Mucosa of descending colon (tissue), 3 donors: ENCODE results near the gene GPR27. TPM values are rescaled to one million over a fixed set of nuclear protein-coding genes. Genes with fewer than 3 reads are reported as not detected.

ENCODE experiments used
- ATAC-seq: fragments of 200-7000 bp; cut with Tn5 transposase; one replicate; pipeline ENCODE4 v1.9.1; 2020; ENCODE audit warnings: mild to moderate bottlenecking, moderate library complexity
- DNase-seq, 3 donors: peaks; one replicate each; pipeline ENCODE4 v3.0.0-alpha.2; 2020
- H3K36me3 ChIP-seq: fragments of 200-600 bp; one replicate; pipeline ENCODE4 v1.8.0; 2021; ENCODE audit warnings: low read depth, mild to moderate bottlenecking
- H3K4me1 ChIP-seq: fragments of 200-600 bp; one replicate; pipeline ENCODE4 v1.8.0; 2021; ENCODE audit warnings: low read depth, mild to moderate bottlenecking
- H3K4me3 ChIP-seq: fragments of 200-600 bp; one replicate; pipeline ENCODE4 v1.8.0; 2021; ENCODE audit warnings: mild to moderate bottlenecking
- H3K9me3 ChIP-seq: fragments of 200-600 bp; one replicate; pipeline ENCODE4 v1.8.0; 2021; ENCODE audit warnings: mild to moderate bottlenecking
- CTCF ChIP-seq: fragments of 200-600 bp; IDR thresholded peaks from one replicate; pipeline ENCODE4 v1.8.0; 2022; ENCODE audit warnings: antibody characterized with exemption, mild to moderate bottlenecking
- intact Hi-C, 2 donors: fragments of 100-400 bp; cut with DNase I in 1 of 2; cut with micrococcal nuclease in 1 of 2; formaldehyde crosslinking; loops; one replicate each; pipeline versions ENCODE4 v1.11.0 to v1.11.1; 2022; cut with DNase I, micrococcal nuclease
- total RNA-seq, 3 donors: library from RNA; stranded (reverse); fragmentation: NEBNext Ultra II Directional in 2 of 3; extraction: Animal tissue kit (Norgen Biotek cat#: 25700) in 2 of 3; gene quantifications; one replicate each; pipeline versions ENCODE4 v1.2.1 to v1.2.4, GENCODE V29; 2021 to 2023
- donor health status: DM: no; HTN: no; CAD: no; lungs with moderate emphysema.
- donor health status: DM: no; HTN: no; CAD: no.
- donor health status: DM: no; HTN: yes; CAD: no.

GPR27 gene
- total RNA-seq, 3 donors from 2014 or later = 0.14 to 2.1 (median 0.39) TPM

DNA sequence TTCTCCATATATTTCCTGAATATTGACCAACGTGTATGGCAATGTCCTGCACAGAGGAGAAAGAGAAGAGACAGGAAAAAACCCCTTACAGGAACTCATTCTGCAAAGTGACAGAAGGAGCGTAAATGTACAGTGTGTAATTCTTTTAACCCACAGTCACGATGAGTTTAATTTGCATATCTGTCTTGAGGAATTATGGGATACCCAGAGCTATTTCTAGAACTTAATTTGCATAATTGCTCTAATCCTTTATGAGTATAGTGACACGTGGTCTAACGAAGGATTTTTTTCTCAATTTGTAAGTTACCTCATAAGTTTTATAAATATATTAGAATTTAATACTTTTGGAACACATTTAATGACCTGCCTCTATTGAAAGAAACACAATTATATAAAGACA lies 9.8 kb downstream of the GPR27 start:
- TF ChIP-seq CTCF = no peak
- no peak overlapping the region for H3K4me3 ChIP-seq

DNA sequence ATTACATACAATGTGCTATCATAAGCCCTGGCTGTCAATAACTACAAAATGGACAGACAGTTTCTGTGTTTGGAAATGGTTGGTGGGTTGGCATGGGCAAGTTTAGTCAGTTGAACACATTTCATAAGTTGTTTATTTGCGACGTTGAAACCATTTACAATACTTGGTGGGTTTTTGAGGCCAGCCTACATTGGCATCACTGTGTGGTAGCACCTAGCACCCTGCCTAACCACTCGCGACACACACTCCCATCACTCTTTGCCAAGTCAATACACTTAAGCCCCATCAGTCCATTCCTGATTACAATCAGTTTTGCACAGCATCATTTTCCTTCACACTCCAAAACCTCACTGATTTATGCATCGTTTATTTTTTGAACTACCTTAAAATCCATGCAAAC lies 17.5 kb downstream of the GPR27 start:
- H3K9me3 ChIP-seq = no peaks in the 10 kb centered on the region
- ATAC-seq (no peak), DNase-seq (no peak)
- H3K36me3 ChIP-seq = no peaks in the 10 kb centered on the region
- intact Hi-C loops = no loop called here
- H3K4me1 ChIP-seq = no peaks in the 10 kb centered on the region
- H3K4me3 ChIP-seq = no peak overlapping the region
- no peak for TF ChIP-seq CTCF

More for the DNA sequence above, 9.8 kb downstream of the GPR27 start:
- Histone ChIP-seq H3K36me3 (no peaks in the 10 kb centered on the region), H3K4me1 (no peaks in the 10 kb centered on the region), H3K9me3 (no peaks in the 10 kb centered on the region)
- ATAC-seq (no peak), DNase-seq (no peak)
- intact Hi-C loops = no loop called here

DNA sequence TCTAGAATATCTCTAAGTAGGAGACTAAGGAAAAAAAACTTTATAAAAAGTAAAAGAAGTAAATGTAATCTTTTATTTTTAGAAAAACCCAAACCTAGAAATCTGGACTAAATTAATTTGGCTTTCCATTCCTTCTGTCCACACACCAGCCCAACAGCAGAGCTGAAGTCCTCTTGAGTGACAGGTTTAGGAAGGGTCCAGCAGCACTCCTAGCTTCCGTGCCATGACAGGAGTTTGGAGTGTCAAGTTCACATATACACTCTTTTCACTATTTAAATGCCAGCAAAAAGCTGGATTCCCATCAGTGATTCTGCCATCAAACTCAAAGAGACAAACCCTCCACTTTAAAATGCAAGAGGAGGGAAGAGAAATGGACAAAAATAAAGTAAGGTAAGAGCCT lies 18.2 kb downstream of the GPR27 start:
- Histone ChIP-seq H3K36me3 (no peaks in the 10 kb centered on the region), H3K4me1 (no peaks in the 10 kb centered on the region), H3K4me3 (no peak overlapping the region), H3K9me3 (no peaks in the 10 kb centered on the region)
- no peak for ATAC-seq
- no peak for TF ChIP-seq CTCF
- DNase-seq = no peak
- intact Hi-C loops = no loop called here

DNA sequence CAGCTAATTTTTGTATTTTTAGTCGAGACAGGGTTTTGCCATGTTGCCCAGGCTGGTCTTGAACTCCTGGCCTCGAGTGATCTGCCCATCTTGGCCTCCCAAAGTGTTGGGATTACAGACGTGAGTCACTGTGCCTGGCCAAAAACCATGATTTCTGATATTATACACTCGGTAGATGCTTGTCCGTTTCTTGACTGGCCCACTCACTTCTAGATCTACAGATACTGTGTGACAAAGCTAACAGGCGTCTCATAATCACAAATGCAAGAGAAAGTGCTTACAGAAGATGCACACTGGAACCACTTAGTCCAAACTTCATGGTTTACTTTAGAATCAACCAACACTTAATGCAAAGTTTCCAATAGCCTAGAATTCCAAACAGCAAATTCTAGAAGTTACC lies 22.9 kb downstream of the GPR27 start:
- DNase-seq (no peak), ATAC-seq (no peak)
- Histone ChIP-seq H3K4me1 (no peaks in the 10 kb centered on the region), H3K9me3 (no peaks in the 10 kb centered on the region), H3K4me3 (no peak overlapping the region), H3K36me3 (no peaks in the 10 kb centered on the region)
- intact Hi-C loops = no loop called here
- no peak for TF ChIP-seq CTCF

- no peak overlapping the region for H3K4me3 ChIP-seq
- no peak for TF ChIP-seq CTCF
- intact Hi-C loops = no loop called here
- H3K9me3 ChIP-seq = no peaks in the 10 kb centered on the region
- DNase-seq = no peak
- no peaks in the 10 kb centered on the region for H3K36me3 ChIP-seq
- no peaks in the 10 kb centered on the region for H3K4me1 ChIP-seq
- ATAC-seq = no peak
Measured at GRCh38 chr3:71778353-71778752, 24.7 kb downstream of the GPR27 start.

DNA sequence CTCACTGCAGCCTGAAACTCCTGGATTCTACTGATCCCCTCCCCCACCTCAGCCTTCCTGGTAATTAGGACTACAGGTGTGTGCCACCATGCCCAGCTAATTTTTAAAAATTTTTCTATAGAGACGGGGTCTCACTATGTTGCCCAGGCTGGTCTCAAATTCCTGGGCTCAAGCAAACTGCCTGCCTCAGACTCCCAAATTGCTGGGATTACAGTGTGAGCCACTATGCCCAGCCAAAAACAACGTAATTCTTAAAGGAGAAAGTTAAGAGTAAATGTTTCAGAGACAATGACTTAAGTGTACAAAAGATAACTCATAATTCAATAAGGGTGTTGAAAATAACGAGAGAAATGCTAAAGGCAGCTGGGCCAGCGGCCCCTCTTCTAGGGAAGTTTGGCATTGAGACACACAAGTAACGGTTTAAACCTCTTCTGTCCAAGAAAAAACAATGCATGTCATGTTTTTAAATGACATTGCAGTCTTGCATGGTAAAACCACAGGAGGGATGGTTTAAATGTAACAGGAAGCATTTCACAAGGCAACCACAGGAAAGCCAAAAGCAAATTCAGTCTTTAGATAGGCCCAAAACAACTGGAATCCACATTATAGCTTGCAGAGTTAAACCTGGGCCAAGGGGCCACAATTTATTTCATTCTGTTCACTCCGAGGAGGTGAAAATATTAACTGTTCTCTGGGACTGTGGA lies 26.2 kb downstream of the GPR27 start:
- intact Hi-C loops = no loop called here
- Histone ChIP-seq H3K4me3 (no peak overlapping the region), H3K4me1 (peaks cover 7% of the 10 kb centered on the region), H3K9me3 (no peaks in the 10 kb centered on the region), H3K36me3 (no peaks in the 10 kb centered on the region)
- no peak for TF ChIP-seq CTCF
- ATAC-seq = no peak
- DNase-seq = no peak
